ENCODE results near the gene LIPC.

The LIPC gene

GRCh38 chr15:58544756-58545155, 113.0 kb downstream of the LIPC start:
- no peak for DNase-seq

- DNase-seq: no peak
Observed at GRCh38 chr15:58545307-58546065, 113.7 kb downstream of the LIPC start.

- no peak for DNase-seq
Observed at GRCh38 chr15:58546066-58546591, 114.3 kb downstream of the LIPC start.

- DNase-seq: no peak
Observed at GRCh38 chr15:58546635-58547627, 115.1 kb downstream of the LIPC start.

GRCh38 chr15:58547628-58548307, 116.0 kb downstream of the LIPC start:
- DNase-seq: no peak

GRCh38 chr15:58548308-58549012, 116.7 kb downstream of the LIPC start:
- no peak for DNase-seq

GRCh38 chr15:58549013-58549784, 117.4 kb downstream of the LIPC start:
- DNase-seq: no peak

- no peak for DNase-seq
Observed at GRCh38 chr15:58549785-58550074, 117.9 kb downstream of the LIPC start.

GRCh38 chr15:58551084-58551763, 119.4 kb downstream of the LIPC start:
- DNase-seq: no peak

GRCh38 chr15:58551764-58552504, 120.1 kb downstream of the LIPC start:
- DNase-seq: no peak

- DNase-seq: no peak
Observed at GRCh38 chr15:58552505-58553364, 120.9 kb downstream of the LIPC start.

- DNase-seq: no peak
Observed at GRCh38 chr15:58553365-58553918, 121.7 kb downstream of the LIPC start.

GRCh38 chr15:58554758-58555157, 123.0 kb downstream of the LIPC start:
- DNase-seq: no peak

- DNase-seq: no peak
Observed at GRCh38 chr15:58555162-58556027, 123.6 kb downstream of the LIPC start.

- no peak for DNase-seq
Observed at GRCh38 chr15:58556028-58556361, 124.2 kb downstream of the LIPC start.

GRCh38 chr15:58556541-58556940, 124.8 kb downstream of the LIPC start:
- no peak for DNase-seq

GRCh38 chr15:58558777-58559176, 127.0 kb downstream of the LIPC start:
- DNase-seq: no peak

All from midbrain (tissue), 1 donor.